Thymus (tissue), 11 donors: ENCODE measurements around the gene AHCYL2. TPM values are rescaled to one million over a fixed set of nuclear protein-coding genes. Genes with fewer than 3 reads are reported as not detected.

Experiments
- DNase-seq, 9 donors: peaks; one replicate each; pipeline ENCODE4 v3.0.0-alpha.2; 2013; ENCODE audit warnings: low spot score in 9 of 9, low read depth in 6 of 9, missing footprints in 1 of 9
- H3K27ac ChIP-seq, 2 donors: one replicate each; pipeline ENCODE4 v1.5.1; 2013; ENCODE audit warnings: control low read depth in 1 of 2, low read depth in 1 of 2, low read length in 1 of 2, mild to moderate bottlenecking in 1 of 2, moderate library complexity in 1 of 2
- H3K27me3 ChIP-seq, 2 donors: one replicate each; pipeline ENCODE4 v1.5.1; 2013; ENCODE audit warnings: low read length in 1 of 2; ENCODE audit not compliant: control insufficient read depth in 2 of 2, insufficient read depth in 1 of 2
- H3K36me3 ChIP-seq, 2 donors: one replicate each; pipeline ENCODE4 v1.5.1; 2013; ENCODE audit warnings: low read length in 1 of 2, mild to moderate bottlenecking in 1 of 2, moderate library complexity in 1 of 2; ENCODE audit not compliant: control insufficient read depth in 2 of 2, insufficient read depth in 2 of 2
- H3K4me1 ChIP-seq, 2 donors: one replicate each; pipeline ENCODE4 v1.5.1; 2013; ENCODE audit warnings: low read length in 2 of 2; ENCODE audit not compliant: control insufficient read depth in 2 of 2, insufficient read depth in 2 of 2
- H3K4me3 ChIP-seq, 2 donors: one replicate each; pipeline ENCODE4 v1.5.1; 2013; ENCODE audit warnings: low read length in 2 of 2, control low read depth in 1 of 2, mild to moderate bottlenecking in 1 of 2
- H3K9me3 ChIP-seq, 2 donors: one replicate each; pipeline ENCODE4 v1.5.1; 2013; ENCODE audit warnings: low read length in 1 of 2, mild to moderate bottlenecking in 1 of 2; ENCODE audit not compliant: control insufficient read depth in 2 of 2, insufficient read depth in 1 of 2
- WGBS: extraction: QIAGEN DNeasy Blood & Tissue Kit; methylation state at CpG from one replicate; pipeline ENCODE4 v1.1.7; 2013; 5-methylcytosine and 5-hydroxymethylcytosine counted together
- polyA plus RNA-seq: library from polyadenylated mRNA; stranded (reverse); fragments of 200-250 nt; gene quantifications from one replicate; pipeline ENCODE4 v1.2.3, GENCODE V29; 2013
- total RNA-seq: library from RNA; stranded (reverse); fragments of 120-200 nt; gene quantifications from one replicate; pipeline ENCODE4 v1.2.4, GENCODE V29; 2013
- donor health status: healthy.

AHCYL2 gene
- total and polyA plus RNA-seq, 2 donors: 6.6 to 6.8 TPM

DNA sequence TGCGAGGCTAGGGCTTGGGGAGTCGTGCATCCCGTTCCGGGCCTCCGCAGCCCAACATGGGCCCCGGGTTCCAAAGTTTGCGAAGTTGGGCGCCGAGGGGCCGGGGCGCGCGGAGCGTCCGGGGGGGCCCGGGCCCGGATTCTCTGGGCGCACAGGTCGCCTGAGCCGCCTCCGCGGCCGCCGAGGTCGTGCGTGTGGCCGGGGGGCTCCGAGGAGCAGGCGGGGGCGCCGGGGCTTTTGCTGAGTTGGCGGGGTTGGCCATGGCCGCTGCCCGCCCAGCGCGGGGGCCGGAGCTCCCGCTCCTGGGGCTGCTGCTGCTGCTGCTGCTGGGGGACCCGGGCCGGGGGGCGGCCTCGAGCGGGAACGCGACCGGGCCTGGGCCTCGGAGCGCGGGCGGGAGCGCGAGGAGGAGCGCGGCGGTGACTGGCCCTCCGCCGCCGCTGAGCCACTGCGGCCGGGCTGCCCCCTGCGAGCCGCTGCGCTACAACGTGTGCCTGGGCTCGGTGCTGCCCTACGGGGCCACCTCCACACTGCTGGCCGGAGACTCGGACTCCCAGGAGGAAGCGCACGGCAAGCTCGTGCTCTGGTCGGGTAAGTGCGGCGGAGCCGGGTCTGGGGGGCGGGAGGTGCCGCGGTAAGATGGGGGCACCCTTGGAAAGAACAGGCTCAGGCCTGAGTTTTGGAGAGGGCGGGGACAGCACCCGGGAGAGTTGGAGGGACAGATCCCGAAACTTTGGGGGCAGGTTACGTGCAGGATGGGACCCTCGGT lies 35.8 kb upstream of the AHCYL2 start:
- no peak for DNase-seq
- H3K9me3 ChIP-seq: no peaks in the 10 kb centered on the region
- no peak overlapping the region for H3K27ac ChIP-seq
- H3K4me3 ChIP-seq: peak overlapping the region; percentile 49 to 66
- no peaks in the 10 kb centered on the region for H3K36me3 ChIP-seq
- peaks cover 12 to 34% of the 10 kb centered on the region in 2 donors for H3K4me1 ChIP-seq
- under 1% methylated on average over 83 of the region's 83 CpGs for WGBS
- peaks cover 0 to 23% of the 10 kb centered on the region in 2 donors for H3K27me3 ChIP-seq

DNA sequence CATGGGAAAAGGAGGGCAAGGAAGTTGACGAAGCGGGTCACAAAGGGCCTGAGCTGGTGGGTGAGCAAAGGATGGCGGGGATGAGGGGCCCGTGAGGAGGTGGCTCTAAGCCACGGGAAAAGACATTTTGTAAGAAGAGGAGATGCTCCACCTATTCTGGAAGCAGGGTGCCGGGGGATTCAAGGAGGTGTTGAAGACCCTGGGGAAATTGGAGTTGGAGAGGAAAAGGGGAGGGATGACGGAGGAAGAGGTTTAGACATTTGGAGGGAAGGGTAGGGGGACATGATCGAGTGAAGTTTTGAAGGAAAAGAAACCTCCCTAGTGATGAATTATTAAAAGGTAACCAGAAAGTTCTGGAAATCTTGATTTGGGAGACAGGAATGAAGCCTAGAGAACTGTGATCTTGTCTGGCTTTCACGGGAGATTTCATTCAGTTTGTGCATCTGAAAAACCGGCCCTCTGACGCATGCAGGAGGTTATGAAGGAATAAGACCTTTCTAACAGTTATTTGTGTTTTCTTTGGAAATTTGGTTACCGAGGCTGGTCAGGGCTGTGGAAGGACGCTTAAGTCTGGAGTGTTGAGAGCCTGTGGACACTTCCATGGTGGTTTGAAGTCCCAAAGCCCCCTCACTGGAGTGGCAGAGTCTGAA lies 35.0 kb upstream of the AHCYL2 start:
- Histone ChIP-seq H3K27me3 (peaks cover 0 to 23% of the 10 kb centered on the region in 2 donors), H3K4me3 (peak overlapping the region; percentile 49 to 66)

DNA sequence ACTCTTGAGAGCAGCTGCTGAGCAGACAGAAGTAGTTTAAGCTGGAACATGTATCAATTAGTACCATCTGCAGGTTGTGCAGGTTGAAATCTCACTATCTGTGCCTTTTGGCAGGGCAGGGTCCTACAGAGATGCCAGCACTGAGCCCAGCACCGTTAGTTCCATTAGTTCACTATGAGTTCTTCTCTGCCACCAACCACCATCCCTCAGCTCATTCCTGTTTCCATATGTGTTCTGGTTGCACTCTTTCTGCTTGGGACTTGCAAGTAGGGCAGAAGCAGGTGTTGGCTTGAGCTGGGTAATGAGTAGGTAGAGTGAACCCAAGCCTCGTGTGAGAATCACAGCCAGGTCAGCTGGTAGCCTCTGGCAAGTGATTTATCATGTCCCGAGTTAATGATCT lies 33.6 kb upstream of the AHCYL2 start:
- H3K4me1 ChIP-seq: peaks cover 12 to 28% of the 10 kb centered on the region in 2 donors
- 95% methylated on average over 3 of the region's 3 CpGs for WGBS
- H3K27ac ChIP-seq: no peak overlapping the region
- H3K27me3 ChIP-seq: peaks cover 0 to 23% of the 10 kb centered on the region in 2 donors
- H3K9me3 ChIP-seq: no peaks in the 10 kb centered on the region
- H3K4me3 ChIP-seq: no peak overlapping the region
- H3K36me3 ChIP-seq: no peaks in the 10 kb centered on the region
- no peak for DNase-seq

More for the DNA sequence above, 35.0 kb upstream of the AHCYL2 start:
- DNase-seq: no peak
- H3K36me3 ChIP-seq: no peaks in the 10 kb centered on the region
- H3K27ac ChIP-seq: no peak overlapping the region
- H3K9me3 ChIP-seq: no peaks in the 10 kb centered on the region
- 60% methylated on average over 13 of the region's 13 CpGs for WGBS
- peaks cover 12 to 31% of the 10 kb centered on the region in 2 donors for H3K4me1 ChIP-seq

DNA sequence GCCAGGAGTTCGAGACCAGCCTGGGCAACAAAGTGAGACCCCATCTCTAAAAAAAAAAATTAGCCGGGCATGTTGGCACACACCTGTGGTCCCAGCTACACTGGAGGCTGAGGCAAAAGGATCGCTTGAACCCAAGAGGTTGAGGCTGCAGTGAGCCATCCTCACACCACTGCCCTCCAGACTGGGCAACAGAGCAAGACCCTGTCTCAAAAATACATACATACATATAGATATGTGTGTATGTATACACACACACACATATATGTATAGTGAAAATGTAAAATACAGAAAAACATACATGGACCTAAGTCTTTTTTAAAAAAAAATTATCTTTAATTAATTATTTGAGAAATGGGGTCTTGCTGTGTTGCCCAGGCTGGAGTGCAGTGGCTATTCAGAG lies 30.9 kb upstream of the AHCYL2 start:
- Histone ChIP-seq H3K4me3 (no peak overlapping the region), H3K36me3 (no peaks in the 10 kb centered on the region), H3K9me3 (no peaks in the 10 kb centered on the region), H3K27me3 (peaks cover 0 to 16% of the 10 kb centered on the region in 2 donors), H3K27ac (no peak overlapping the region), H3K4me1 (peaks cover 8 to 19% of the 10 kb centered on the region in 2 donors)
- no peak for DNase-seq
- 84% methylated on average over 3 of the region's 3 CpGs for WGBS

- whole genome bisulfite sequencing: 81% methylated on average over 4 of the region's 4 CpGs
- Histone ChIP-seq H3K4me3 (no peak overlapping the region), H3K9me3 (no peaks in the 10 kb centered on the region), H3K4me1 (no peaks in the 10 kb centered on the region), H3K27ac (no peak overlapping the region), H3K27me3 (no peaks in the 10 kb centered on the region), H3K36me3 (no peaks in the 10 kb centered on the region)
- DNase-seq: no peak
Observed at GRCh38 chr7:129197771-129198170, 27.1 kb upstream of the AHCYL2 start.

DNA sequence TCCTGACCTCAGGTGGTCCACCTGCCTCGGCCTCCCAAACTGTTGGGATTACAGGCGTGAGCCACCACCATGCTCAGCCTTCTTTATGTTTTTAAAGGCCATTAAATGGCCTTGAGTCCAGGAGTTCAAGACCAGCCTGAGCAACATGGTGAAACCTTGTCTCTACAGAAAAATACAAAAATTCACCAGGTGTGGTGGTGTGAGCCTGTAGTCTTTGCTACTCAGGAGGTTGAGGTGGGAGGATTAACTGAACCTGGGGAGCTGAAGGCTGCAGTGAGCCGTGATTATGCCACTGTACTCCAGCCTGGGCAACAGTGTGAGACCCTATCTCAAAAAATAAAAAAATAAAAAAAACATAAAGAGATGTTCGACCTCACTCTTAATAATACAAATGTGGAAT lies 25.4 kb upstream of the AHCYL2 start:
- 98% methylated on average over 4 of the region's 4 CpGs for WGBS
- Histone ChIP-seq H3K36me3 (no peaks in the 10 kb centered on the region), H3K9me3 (no peaks in the 10 kb centered on the region), H3K4me3 (no peak overlapping the region), H3K4me1 (no peaks in the 10 kb centered on the region), H3K27me3 (no peaks in the 10 kb centered on the region), H3K27ac (no peak overlapping the region)
- no peak for DNase-seq

GRCh38 chr7:129202058-129202777 lies 22.6 kb upstream of the AHCYL2 start:
- WGBS: 91% methylated on average over 8 of the region's 8 CpGs
- H3K4me1 ChIP-seq: no peaks in the 10 kb centered on the region
- no peak overlapping the region for H3K4me3 ChIP-seq
- no peaks in the 10 kb centered on the region for H3K9me3 ChIP-seq
- H3K27me3 ChIP-seq: no peaks in the 10 kb centered on the region
- peaks cover 3 to 4% of the 10 kb centered on the region in 2 donors for H3K36me3 ChIP-seq
- DNase-seq: no peak
- H3K27ac ChIP-seq: no peak overlapping the region

GRCh38 chr7:129203050-129203741 lies 21.6 kb upstream of the AHCYL2 start:
- WGBS: 94% methylated on average over 14 of the region's 14 CpGs
- no peaks in the 10 kb centered on the region for H3K9me3 ChIP-seq
- DNase-seq: no peak
- H3K4me1 ChIP-seq: no peaks in the 10 kb centered on the region
- no peak overlapping the region for H3K27ac ChIP-seq
- peaks cover 3 to 4% of the 10 kb centered on the region in 2 donors for H3K36me3 ChIP-seq
- H3K27me3 ChIP-seq: no peaks in the 10 kb centered on the region
- H3K4me3 ChIP-seq: no peak overlapping the region
